IPS-18c (cell line): ENCODE results near the gene DDX25.

ENCODE experiments used
- H3K4me3 ChIP-seq: 2 replicates; pipeline ENCODE4 v1.7.0; 2013; ENCODE audit warnings: low read depth, mild to moderate bottlenecking, low read length, moderate library complexity; ENCODE audit not compliant: insufficient read depth
- H3K9me3 ChIP-seq: one replicate; pipeline ENCODE4 v1.6.1; 2013; ENCODE audit warnings: mild to moderate bottlenecking, low read length, moderate library complexity; ENCODE audit not compliant: control insufficient read depth, insufficient read depth

DDX25 gene

DNA sequence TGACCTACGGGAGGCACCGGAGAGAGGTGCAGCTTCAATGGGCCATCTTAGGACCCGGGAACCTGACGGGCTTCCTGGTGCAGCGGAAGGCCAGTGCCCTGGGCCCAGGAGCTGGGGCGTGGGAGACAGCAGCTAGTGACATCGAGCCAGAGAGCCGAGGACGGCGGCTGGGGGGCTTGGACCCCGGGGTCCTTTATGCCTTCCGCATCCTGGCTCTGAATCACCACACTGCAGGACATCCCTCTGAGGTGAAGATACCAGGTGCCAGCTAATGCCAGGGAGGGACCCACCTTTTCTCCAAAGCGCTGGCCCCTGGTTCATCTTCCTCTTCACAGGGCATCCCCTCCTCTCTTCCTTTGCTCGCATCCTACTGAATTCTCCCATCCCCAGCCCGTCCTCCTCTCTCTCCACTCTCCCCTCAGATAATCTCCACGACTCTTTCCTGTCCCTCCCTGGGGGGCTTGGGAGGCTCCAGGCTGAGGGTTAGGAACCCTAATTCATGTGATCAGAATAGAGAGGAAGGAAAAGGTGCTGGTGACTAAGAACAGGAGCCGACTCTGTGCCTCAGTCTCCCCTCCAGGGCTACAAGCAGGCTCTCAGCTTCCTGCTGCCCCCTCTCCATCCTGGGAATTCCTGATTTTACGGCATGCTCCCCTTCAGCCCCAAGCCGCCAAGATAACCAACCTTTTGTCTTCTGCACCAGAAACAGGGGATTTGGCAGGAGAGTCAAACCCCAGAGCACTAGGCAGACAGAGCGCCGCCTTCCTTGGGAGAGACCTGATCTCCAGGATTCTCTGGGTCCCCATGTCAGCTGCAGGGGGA is 50.0 kb downstream of the DDX25 start:
- peaks cover 2% of the 10 kb centered on the region for H3K9me3 ChIP-seq
- H3K4me3 ChIP-seq, result no peak overlapping the region

DNA sequence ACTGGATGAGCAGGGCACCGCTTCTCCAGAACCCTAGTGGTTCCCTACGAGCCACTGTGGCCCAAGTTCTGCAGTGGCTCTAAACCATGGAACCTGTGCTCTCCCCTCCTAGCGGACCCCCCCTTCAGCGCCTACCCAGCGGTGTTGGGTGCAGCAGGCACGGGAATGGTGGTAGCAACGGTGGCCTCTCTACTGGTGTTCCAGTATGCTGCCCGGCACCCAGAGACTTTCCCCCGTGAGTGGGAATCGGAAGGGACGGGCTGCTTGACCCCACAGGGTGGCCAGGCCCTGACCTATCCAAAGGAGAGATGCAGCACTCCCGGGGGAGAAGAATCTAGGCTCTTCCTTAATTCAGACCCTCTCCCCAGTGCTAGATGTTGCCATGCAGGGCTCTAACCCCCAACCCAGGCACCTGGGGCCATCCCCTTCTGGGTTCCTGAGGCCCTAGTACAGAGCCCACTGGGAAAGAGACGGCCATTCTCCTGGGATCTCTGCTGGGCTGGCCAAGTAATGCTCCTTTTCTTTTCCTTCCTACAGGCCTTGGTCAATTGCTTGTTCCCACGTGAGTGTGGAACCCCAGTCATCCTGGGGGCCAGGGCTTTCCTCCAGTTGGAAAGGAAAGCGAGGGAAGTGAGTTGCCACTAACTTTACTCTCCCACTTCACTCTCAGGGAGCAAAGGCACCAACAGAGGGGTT is 50.8 kb downstream of the DDX25 start:
- H3K9me3 ChIP-seq, result peaks cover 2% of the 10 kb centered on the region
- no peak overlapping the region for H3K4me3 ChIP-seq

DNA sequence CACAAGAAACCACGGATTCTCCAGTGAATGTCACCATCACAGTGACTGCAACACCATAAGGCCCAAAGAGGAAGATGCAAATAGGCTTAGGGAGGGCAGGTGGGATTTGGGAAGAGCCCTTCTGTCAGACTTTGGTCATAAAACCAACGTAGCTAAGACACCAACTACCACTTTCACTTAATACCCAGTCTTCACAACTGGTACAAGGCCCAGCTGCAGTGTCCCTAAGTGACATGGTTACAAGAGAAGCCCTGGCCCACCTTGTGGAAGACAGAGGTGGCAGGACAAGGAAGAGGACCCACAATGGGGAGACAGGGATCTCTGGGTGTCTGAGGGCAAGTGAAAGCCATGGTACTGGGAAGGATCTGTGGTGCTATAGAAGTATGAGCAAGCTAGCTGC is 51.5 kb downstream of the DDX25 start:
- H3K4me3 ChIP-seq, result no peak overlapping the region
- peaks cover 2% of the 10 kb centered on the region for H3K9me3 ChIP-seq

DNA sequence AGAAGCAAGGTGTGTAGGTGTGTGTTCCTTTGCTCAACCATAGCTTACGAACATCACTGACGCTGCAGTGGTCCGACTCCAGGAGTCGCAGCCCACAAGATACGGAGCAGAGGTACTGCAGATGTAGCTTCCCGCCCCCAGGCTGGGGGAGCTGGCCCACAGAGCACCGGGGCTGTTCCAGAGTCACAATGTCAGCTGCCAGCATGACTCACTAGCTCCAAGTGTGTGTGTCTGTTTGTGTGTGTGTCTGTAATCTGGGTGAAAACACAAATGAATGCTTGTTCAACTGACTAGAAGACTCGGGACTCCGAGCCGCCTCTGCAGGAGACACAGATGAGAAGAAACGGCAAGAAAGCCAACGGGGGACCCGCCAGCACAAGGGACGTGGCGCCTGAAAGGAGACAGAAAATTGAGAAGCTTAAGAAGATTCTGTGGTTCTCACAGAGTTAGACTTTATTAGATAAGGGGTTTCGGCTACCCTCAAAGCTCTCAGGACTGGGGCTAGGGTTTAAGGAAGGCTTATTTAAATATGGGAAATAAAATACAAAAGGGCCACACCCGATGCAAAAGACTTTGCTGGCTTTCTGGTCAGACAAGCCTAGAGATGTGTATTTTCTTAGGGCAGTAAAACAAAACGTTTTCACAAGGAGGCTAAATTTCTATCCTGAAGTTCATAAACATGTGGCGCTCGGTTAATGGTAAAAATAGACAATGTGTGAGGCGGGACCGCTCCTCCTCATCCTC is 52.3 kb downstream of the DDX25 start:
- H3K9me3 ChIP-seq, result peaks cover 2% of the 10 kb centered on the region
- H3K4me3 ChIP-seq, result no peak overlapping the region

DNA sequence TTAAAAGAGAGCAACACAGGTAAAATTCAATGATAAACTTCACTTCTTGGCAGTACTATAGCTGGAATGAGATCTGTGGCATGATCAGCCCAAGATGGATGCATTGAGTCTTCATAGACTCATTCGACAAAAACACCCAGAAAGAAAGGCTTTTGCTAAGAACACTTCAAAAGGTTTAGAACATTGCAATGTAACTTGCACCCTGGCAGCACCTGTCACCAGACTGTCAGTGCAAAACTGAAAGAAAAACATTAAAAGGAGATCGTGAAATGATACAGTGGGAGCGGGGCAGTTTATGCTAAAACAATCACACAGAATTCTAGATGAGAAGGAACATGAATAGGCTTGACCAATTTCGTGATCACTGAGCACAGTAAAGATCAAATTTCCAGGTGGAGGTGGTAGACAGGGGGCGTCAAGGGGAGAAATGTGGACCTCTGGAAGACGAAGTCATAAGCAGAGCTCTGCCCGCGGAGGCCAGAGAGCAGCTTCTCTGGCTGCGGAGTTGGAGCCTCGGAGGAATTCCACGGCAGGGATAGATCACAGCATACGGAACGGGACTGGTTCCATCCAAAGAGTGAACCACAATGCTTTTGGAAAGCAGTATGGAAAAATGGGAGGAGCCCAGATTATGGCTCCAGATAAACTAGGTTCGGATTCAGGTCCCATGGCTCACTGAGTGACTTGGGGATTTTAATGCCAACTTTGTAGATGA is 53.5 kb downstream of the DDX25 start:
- peaks cover 2% of the 10 kb centered on the region for H3K9me3 ChIP-seq
- H3K4me3 ChIP-seq, result no peak overlapping the region

DNA sequence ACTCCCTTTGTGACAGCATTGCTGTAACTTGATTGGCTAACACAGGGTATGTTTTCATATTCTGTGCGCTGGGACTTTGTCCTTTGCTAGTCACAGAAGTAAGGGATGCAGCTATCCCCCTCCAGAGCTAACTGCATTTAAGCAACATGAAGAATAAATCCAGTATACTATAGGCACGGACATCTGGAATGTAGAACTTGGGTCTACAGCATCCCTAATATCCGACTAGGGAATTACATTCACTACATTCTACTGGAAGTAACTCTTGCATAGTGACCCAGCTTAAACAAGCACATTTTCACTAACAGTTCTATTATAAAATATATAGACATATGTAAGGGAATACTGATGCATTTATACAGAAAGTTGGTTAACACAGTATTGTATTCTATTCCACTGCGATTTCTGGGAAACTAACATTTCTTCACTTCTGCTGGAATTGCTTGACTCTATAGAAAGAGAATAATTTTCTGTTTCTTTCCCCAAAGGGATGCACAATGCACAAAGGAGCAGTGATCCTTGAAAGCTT is 54.6 kb downstream of the DDX25 start:
- H3K9me3 ChIP-seq, result peaks cover 2% of the 10 kb centered on the region

DNA sequence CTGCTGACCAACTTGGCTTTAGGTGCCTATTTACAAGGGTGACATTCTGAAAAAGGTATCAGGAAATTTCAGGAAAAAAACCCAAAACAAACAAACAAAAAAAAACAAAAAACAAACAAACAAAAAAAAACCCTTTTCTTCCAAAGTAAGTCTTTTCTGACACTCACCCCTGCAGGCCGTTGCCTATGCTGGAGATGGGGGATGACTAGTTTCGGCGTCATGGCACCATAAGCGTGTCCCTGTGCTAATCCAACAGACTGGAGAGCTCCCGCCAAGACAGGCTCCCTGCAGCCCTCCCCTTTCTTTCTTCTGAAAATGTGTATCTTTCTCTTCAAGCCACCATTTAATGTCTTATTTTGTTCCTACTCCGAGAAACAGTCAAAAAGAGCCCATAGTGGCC is 55.2 kb downstream of the DDX25 start:
- no peaks in the 10 kb centered on the region for H3K9me3 ChIP-seq
- no peak overlapping the region for H3K4me3 ChIP-seq

More for the DNA sequence above, 54.6 kb downstream of the DDX25 start:
- no peak overlapping the region for H3K4me3 ChIP-seq

DNA sequence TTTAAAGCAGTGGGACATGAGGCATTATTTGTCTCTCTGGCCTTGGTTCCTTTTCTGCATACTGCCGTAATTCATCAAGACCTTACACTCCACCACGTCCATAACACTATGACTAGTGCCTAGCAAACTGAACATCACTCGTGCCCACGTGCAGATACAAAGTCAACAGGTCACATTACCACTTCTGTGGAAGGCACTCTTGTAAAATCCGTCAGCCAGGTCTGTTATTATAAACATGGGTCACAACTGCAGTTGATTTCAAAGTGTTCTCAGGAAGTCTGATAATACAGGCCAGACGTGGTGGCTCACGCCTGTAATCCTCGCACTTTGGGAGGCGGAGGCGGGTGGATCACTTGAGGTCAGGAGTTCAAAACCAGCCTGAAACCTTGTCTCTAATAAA is 55.6 kb downstream of the DDX25 start:
- H3K9me3 ChIP-seq, result no peaks in the 10 kb centered on the region
- no peak overlapping the region for H3K4me3 ChIP-seq

DNA sequence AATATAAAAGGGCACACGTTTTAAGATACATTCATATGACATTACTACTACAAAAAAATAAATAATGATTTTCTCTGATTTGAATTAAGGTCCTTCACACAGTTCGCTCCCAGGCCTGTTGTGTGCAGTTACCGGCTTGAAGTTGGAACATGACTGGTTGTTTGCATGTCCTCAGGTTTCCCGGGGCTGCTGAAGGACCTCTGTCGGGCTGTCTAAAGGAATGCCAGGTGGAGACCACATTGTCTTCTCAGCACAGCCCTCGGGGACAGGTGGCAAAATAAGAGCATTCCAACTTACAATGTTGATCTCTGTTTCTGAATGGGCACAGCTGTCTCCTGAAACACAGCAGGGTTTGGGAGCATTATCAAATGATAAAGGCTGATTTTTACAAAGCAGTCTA is 56.5 kb downstream of the DDX25 start:
- Histone ChIP-seq H3K4me3 (no peak overlapping the region), H3K9me3 (no peaks in the 10 kb centered on the region)

DNA sequence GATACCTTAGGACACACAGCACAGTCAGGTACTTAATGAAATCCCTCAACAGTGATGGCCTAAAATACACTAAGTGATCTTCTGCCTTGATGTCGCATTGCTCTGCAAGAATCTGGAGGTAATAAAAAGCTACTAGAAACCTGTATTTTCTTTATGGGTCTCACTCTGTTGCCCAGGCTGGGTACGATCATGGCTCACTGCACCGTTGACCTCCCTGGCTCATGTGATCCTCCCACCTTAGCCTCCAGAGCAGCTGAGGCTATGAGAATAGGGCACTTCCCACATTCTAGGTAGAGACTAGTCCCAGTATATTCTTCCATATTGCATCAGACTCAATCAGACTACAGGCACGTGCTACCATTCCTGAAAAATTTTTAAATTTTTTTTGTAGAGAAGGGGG is 63.2 kb downstream of the DDX25 start:
- H3K9me3 ChIP-seq, result no peaks in the 10 kb centered on the region
- no peak overlapping the region for H3K4me3 ChIP-seq

DNA sequence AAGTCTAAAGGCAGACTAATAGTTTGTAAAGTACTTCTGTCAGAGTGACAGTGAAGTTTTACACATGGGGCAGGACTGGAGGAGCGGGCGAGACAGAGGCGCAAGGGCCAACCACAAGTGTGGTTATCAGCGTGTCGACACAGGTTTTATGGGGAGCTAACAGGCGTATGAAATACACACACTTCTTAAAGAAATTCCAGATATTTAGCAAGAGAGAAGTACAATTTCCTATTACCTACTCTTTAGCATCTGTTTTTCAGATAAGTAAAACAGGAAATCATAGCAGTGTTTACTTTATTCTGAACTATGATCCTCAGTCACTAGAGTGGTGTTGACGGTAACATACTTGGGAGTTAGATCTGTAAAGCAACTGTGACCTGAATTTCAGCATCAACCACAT is 64.0 kb downstream of the DDX25 start:
- Histone ChIP-seq H3K9me3 (no peaks in the 10 kb centered on the region), H3K4me3 (no peak overlapping the region)

DNA sequence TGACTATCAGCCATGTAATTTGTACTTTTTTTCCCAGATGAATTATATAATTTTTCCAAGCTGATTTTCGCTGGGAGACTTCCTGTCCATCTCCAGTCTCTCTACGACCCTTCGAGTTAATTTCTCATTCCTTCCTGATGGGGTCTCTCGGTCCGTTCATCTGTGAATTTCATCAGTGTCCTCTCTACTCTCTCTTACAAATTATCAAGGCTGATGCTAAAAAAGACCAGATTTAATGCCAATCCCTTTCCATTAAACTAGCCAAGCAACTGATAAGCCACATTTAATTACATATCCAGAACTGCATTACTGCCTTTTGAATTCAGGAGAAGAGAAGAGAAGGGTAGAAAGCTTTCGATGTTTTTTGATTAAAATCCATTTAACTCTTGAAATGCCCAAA is 67.3 kb downstream of the DDX25 start:
- H3K4me3 ChIP-seq, result no peak overlapping the region
- H3K9me3 ChIP-seq, result no peaks in the 10 kb centered on the region

DNA sequence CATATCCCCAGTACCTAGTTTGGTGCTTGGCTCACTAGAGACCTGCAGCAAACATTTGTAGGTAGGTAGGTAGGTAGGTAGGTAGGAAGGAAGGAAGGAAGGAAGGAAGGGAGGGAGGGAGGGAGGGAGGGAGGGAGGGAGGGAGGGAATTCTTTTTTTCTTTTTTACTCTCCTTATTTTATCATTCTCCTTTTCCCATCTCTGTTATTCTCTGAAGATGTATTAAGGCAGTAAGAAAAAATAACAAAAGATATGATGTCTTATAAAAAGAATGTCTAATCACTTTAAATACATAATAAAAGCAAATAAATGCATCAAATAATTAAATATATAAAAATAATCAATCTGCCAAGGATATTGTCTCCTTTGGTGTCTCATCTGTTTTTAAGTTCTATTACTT is 70.0 kb downstream of the DDX25 start:
- Histone ChIP-seq H3K4me3 (no peak overlapping the region), H3K9me3 (no peaks in the 10 kb centered on the region)

DNA sequence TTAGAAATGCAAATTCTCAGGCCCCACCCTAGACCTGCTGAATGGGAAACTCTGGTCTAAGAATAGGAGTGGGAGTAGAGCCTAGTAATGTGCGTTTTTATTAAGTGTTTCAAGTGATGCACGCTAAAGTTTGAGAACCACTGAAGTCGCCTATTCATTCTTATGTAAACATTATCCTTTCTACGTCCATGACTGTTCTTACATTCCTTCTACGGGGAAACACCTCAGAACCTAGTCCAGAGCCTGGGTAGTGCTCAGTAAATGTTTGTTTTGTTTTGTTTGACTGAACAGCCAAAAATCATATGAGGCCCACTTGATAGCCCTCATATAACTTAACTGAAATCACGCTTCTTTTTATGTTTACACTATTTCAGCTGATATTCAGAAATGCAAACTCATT is 71.3 kb downstream of the DDX25 start:
- Histone ChIP-seq H3K9me3 (no peaks in the 10 kb centered on the region), H3K4me3 (no peak overlapping the region)

DNA sequence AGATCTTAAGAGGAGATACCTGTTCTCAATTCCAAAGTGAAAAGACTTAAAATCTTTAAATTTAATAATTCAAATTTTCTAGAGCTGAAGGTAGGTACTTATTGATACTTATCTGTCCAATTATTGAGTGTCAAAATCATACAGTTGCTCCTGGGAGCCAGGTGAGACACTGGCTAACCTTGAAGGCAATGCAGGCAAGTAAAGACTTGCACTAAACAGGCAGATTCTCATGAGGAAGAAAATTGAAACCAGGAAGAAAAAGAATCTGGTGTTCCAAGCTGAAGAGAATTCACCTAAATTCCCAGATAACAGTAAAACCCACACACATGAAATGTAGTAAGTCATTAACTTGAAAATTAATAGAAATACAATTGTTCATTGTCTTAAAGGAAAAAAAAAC is 71.8 kb downstream of the DDX25 start:
- no peaks in the 10 kb centered on the region for H3K9me3 ChIP-seq
- no peak overlapping the region for H3K4me3 ChIP-seq

DNA sequence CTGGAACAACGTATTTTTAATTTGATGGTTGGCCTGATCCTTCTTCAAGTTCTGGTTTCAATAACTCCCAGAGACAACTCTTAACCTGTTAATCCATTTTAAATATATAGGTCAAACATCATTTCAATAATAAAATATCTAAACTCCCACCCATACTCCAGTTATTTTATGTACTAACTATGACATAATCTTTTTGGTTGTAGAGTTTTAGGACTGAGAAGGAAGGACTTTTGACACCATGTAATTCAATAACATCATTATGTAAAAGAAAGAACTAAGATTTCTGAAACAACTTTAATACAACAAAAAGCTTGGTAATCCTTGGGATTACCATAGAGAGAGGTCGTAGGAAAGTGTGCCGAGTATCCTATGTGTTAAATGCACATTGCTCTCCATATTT is 73.0 kb downstream of the DDX25 start:
- no peaks in the 10 kb centered on the region for H3K9me3 ChIP-seq
- no peak overlapping the region for H3K4me3 ChIP-seq

DNA sequence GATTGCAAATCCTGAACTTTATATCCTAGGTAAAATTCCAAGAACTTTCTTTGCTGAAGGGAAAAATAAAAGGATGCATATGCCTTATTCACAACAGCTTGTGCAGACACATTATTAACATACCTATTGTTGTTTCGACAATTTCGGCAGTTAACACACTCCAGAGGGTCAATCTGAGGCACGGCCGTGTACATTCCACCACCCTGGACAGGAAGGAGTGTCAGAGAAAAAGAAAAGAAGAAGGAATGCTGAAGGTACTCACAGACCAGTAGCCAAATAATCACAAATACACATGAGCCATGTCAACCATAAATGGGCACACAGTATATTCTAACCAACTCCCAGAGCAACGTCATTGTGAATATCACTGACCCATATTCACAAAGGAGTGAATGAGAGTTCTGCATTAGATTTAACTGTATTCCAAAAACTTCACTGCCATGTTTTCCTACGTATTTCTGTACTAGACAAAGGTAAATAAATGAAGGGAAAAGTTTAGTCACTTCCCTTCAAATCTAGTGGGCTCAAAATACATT is 73.9 kb downstream of the DDX25 start:
- Histone ChIP-seq H3K4me3 (no peak overlapping the region), H3K9me3 (no peaks in the 10 kb centered on the region)
